Measurements from ENCODE around the gene FERD3L.
"Not testable (repeated sequence)": the region's sequence is repeated elsewhere in the genome, so short reads cannot be mapped to it uniquely, and the experiment has no call there.

Gene FERD3L, protein sequence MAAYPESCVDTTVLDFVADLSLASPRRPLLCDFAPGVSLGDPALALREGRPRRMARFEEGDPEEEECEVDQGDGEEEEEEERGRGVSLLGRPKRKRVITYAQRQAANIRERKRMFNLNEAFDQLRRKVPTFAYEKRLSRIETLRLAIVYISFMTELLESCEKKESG

DNA sequence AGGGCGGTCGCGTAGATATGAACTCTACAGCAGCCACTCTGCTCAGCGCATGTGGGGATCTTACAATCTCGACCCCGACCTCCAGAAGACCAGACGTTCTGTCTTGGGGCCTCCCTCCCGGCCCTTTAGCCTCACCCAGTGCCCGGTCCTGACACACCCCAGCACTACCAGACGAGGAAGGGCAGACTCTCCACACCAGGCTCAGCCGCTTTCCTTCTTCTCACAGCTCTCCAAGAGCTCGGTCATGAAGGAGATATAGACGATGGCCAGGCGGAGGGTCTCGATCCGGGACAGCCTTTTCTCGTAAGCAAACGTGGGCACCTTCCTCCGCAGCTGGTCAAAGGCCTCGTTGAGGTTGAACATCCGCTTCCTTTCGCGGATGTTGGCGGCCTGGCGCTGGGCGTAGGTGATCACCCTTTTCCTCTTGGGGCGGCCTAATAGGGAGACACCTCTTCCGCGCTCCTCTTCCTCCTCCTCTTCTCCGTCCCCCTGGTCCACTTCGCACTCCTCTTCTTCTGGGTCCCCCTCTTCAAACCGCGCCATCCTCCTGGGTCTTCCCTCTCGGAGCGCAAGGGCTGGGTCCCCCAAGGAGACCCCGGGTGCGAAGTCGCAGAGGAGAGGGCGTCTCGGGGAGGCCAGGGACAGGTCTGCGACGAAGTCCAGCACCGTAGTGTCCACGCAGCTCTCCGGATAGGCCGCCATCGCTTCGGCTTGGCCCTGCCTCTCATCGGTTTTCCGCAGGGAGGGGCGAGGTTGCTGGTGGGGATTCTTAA lies at the start of gene FERD3L:
TSS of gene FERD3L (minus strand) at position 761 of the 773 bp plus-strand sequence. CDS start at position 702, 59 bp downstream.
- DNase-seq (ENCODE audit: low read depth): no peak

DNA sequence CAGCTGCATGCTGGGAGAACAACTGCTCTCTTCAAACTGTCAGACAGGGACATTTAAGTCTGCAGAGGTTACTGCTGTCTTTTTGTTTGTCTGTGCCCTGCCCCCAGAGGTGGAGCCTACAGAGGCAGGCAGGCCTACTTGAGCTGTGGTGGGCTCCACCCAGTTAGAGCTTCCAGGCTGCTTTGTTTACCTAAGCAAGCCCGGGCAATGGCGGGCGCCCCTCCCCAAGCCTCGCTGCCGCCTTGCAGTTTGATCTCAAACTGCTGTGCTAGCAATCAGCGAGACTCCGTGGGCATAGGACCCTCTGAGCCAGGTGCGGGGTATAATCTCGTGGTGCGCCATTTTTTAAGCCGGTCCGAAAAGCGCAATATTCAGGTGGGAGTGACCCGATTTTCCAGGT lies 49.2 kb upstream of the FERD3L start:
- not testable (repeated sequence) for DNase-seq (ENCODE audit: low read depth)

DNA sequence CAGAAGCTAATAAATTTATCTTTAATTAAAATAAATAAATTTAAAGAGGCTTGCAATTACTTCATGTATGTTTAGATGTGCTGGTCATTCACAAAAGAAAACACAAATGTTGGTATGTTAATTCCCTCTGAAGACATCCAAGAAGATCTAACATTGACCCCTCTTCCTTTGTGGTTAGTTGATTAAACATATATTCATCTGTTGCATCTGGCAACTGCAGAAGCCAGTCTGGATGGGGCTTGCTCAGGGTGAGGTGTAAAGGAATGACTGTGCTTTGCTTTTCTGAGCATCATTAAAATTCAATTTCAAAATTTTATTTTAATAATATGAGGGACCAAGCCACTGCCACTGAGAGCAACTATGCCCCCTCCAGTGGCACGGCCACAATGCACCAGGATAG lies 36.4 kb upstream of the FERD3L start:
- no peak for DNase-seq (ENCODE audit: low read depth)

DNA sequence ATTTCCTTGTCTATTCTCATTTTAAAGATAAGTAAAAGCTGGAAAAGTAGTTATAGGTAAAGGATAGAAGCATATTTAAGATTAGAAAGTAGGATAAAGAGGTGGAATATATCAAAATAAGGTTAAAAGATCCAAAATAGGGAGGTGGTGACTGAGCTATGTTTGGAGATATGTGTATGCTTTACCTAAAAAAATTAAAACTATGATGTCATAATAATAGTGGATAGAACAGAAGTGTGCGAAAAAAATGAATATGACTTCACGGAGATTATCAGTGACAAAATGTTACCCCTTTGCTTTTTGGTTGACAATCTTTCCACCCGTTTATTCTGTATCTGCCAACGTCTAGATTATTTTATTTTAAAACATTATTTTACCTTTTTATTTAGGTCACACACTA lies 33.4 kb upstream of the FERD3L start:
- no peak for DNase-seq (ENCODE audit: low read depth)

DNA sequence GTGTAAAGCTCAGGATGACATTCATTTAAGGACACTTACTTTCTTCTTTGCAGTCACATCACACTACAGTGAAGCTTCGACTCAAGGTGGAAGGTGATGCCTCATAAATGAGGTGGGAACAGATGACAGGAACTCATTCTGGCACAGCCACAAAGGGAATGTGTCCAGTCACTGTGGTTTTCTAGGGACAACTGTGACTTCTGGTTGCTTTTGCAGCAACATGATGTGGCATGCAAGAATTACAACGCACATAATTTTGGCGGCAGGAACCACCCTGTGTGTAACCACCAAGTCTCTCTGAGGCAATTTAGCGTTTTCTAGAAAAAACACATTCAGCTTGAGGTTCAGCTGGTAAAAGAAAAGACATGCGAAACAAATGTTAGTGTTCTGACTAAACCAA lies 32.0 kb upstream of the FERD3L start:
- no peak for DNase-seq (ENCODE audit: low read depth)

DNA sequence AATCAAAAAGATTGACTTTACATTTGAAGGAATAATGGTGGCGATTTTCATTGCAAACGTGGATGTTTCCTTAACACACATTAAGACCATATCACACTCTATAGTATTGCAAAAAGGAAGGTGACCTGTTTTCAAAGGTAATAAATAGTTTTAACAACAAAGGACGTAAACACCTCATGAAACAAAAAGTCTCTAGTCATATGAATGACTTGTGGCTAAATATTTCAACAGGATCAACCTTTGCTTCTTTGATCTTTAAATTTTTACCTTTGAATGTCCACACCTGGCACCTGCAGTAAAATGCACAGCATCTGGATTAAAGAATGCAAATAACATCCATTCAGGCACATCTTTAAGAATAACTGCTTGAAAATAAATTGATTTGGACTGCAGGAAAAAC lies 30.0 kb upstream of the FERD3L start:
- DNase-seq (ENCODE audit: low read depth): no peak

DNA sequence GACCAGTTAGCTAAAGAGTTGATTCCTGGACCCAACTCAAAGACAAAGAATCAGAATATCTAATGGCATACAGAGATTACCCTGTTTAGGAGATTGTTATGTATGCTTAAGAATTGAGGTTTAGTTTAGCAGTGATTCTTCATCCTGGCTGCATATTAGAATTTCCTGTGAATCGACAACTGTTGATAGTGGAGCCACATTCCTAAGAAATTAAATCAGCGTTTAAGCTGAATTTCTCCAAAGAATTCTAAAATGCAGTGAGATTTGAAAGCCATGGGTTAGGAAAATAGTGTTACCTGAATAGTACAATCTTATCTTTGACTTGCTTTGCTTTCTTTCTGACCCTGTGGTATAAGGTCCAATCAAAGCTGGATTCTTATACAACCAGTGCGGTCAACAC lies 16.4 kb upstream of the FERD3L start:
- no peak for DNase-seq (ENCODE audit: low read depth)

DNA sequence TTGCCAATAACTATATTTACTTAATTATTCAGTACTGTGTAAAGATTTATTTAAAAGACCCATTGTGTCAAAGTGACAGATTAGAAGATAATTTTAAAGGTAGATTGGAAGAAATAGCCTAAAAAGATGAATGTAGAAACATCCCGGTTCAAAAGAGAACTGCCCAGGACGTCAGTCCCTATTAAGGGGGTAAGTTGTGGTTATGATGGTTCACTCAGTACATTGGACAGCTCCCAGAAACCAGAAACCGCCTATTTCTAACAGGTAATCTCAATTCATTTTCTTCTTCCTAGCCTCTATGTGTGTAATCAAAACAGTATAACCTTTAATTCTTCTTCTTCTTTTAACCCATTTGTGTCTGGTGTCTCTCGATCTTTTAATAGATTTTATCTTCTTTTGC lies 1.5 kb upstream of the FERD3L start:
- no peak for DNase-seq (ENCODE audit: low read depth)

DNA sequence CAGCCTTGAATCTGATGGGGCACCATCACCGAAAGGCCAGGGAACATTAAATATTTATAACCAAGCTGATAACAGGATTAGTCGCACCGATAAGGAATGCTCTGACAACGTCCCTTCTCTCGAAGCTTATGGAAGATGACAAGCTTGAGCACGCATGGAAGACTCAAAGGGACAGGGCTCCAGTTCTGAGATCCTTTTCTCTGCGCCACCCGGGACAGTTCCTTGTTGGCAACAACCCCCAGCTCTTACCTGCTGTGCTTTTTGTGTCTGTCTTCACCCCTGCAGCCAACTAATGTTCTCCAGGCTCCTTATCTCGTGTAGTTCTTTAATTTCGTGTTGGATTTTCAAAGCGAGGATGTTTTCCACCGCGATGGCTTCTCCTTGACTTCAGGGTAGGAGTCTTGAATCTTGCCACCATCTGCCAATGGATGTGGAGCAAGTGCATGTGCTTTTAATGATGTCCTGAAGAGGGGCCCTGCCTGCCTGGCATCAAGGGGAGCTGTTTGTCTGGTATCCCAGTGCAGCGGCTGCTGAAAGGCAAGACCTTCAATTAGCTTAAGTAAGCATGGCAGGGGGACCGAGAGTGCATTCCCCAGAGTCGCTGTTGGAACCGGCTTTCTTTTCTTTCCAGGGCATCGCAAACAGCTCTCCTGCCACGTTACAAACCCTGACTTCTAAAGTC lies 354 bp upstream of the FERD3L start:
- DNase-seq (ENCODE audit: low read depth): no peak

DNA sequence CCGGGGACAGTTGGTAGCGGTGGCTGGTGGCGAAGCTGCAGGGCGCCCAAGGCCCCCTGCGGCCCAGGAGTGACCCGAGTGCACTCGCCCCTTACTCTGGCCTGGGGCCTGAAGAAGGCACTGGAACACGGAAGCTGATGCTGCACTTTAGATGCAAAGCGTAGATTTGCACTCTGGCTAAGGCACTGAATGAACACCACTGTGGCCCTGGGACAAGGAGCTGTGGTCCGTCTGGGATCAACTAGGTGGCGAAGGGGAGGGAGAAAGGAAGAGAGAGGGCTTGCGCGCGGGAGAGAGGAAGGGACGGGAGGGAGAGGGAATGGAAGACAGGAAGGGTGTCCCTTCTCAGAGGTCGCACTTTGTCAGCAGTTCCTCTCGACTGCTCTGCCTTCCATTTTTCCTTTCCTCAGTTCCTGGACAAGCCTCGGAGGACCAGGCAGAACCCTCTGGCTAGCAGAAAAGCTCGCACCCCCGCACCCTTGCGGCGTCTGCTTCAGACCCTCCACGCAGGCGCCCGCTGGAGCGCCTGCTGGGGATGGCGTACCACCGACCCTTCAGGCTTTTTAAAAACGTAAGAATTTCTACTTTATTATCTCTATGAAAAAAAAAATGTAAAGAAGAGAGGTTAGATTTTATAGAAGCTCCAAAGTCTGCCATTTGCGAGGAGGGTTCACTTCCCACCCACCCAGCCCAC lies 1.2 kb downstream of the FERD3L start:
- no peak for DNase-seq (ENCODE audit: low read depth)

DNA sequence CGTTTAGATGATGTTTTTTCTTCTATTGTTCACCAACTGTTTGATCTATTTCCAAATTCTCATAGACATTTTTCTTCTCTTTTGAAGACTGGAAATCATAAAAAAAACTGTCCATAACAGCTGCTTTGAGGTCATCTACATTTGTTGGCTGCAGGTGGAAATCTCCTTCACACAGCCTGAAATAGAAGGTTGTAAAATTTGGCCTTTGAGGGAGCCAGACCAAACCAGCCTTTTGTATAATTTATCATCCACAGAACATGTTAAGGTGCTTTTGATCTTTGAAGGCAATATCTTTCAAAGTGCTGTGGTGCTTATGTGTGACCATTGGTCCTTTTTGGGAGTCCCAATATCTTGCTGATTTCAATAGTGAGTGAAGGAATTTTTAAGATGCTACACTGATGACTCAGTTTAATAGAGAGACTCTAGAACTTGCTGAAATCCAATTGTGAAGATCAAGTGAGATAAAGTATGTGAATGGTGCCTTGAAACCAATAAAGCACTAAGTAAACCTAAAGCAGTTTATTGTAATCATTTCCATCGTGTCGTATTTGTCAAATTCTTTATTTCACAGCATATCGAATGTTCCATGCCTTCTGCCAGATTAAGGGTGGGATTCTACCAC lies 5.4 kb downstream of the FERD3L start:
- no peak for DNase-seq (ENCODE audit: low read depth)

DNA sequence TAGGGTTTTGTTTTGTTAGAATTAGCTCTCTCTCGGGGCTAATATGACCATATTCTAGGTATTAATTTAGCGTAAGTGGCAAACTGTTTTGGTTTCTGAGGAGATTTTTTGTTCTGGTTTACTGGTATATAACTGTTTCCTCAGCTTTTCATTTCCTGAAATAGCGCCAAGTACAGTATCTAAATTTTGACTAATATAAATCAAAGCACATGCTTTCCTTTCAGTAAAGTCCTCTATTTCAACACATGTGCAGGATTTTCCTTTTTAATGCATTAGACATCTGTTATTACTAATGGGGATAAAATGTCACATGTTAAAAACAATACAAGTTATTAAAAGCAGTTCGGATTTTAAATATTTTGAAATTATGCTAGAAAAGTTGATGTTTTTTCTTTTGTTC lies 11.3 kb downstream of the FERD3L start:
- DNase-seq (ENCODE audit: low read depth): no peak

DNA sequence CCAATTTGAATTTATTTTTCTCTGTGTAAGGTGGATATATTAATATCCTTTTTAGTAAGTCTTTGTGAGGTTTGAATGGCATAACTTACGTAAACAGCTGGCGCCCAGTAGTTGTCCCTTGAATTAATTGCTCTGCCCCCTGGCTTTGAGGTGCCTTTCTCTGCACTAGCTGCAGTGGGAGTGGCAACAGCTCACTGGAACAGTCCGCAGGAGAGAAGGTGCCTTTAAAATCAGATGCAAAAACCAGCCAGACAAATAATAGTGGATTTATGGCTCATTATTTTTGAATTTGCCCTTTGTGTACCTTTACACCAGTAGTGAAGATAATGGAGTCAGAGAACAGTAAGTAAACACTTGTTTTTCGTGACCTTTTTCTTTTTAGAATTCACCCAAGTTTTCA lies 11.8 kb downstream of the FERD3L start:
- DNase-seq (ENCODE audit: low read depth): no peak

DNA sequence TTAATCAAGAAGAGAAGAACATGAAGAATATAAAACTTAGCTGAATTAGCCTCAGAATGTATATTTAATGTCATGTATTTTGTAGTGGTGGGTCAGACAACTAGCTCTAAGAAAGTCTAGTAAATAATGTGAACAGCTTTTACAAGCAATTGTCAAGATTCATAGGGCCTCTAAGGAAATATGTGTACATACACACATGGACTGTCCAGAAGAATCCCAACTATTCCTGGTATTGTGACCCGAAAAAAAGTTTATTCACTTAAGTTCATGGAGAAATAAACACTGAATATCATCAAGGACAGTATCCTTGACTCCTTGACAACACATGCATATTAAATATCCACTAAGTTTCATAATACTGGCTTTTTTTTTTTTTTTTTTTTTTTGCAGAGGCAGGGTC lies 16.4 kb downstream of the FERD3L start:
- DNase-seq (ENCODE audit: low read depth): no peak

DNA sequence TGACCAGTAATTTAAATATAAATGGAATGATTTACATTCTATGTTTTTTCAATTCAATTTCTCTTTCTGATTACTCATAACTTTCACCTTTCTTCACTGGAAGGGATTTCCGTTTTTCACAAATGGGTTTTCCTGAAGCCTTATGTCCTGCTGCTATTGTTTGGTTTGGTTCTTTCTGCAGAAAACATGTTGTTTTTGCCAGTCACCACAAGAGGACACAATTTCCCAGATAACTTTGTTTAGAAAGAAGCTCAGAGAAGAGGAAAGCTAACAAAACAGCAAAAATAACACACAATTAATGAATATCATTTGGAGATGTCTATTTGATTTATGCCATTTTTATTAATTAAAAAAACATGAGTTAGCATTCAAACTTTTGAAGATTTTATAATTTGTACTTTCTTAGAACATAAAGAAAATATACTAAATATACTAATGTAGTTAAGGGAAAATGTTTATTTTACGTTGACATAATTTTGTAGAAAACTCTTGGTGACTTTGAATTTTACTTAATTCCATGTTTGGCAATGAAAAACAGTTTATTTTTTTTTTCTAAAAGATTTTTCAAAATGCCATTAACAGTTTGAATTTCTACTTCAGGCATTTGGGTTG lies 23.1 kb downstream of the FERD3L start:
- DNase-seq (ENCODE audit: low read depth): no peak

DNA sequence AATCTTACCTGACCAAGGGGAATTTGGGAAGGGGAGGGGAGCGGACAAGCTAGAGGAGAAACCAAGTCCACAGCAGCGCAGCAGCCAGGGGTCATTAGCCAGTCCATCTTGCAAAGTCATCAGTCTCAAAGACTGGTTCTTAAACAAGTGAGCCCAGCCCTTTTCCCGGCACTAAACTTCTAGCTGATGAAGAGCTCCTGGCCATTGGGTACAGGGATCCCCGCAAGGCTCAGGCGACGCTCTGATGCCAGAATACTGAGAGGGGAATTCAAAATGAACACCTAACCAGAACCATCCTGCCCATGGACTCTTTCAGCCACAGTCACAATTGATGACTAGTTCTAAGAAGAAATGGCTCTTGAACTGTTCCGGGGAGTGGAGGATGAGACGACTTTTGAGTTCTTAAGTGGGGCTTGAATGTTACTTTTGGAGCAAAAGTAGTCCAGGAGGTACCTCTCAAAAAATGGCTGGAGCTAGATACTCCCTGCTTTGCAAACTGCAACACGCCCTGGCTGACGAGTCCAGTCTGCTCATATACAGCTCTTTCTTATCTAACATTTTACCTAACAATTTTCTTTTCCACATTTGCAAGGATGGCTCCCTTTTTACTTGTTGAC lies 25.2 kb downstream of the FERD3L start:
- no peak for DNase-seq (ENCODE audit: low read depth)

DNA sequence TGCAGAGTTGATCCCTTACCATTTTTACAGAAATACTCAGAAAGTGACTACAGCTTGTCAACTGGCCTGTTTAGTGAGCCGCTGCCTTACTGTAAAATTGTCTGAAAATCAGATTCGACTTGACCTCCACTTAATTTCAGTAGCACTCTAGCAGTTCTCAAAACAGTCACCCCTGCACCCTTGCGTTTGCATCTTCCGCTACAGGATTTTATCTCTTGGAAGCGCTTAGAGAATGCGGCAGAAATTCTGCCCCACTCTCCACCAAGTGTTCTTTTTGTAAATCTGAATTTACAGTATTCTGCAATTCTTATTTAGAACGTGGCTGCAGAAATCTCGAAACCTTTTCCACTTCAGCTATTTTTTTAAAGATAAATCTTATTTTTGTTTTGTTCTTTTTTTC lies 25.8 kb downstream of the FERD3L start:
- DNase-seq (ENCODE audit: low read depth): no peak

DNA sequence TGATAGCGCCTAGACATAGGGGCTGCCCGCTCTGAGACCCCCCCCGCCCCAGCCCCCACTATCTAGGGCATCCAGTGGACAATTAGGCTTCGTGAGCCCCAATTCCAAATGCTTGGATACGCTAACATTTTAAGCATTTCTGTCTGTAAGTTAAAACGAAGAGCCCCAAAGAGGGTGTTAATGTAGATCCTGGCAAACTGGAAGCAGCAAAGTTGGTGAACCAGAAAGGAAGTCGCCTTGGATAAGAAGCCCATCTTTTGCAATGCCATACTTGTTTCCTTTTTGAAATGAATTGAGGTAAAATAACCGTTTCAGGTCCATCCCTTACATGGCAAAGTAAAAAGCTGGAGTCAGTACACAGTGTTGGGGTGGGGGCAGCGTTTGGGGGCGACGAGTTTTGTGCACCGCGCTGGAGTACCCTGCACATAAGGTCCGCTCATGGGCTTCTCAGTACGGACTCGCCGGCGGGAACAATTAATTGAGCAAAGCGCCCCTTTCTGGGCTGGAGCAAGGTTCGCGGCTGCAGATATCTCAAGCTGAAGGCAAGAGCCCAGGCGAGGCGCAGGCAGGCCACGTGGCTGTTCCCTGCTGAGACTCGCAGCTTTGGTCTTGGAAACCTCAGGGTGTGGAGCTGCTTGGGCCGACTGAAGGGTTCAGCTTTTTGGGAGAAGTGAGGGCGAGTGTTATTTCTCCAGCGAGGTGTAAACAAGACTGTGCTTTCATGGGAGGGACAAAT lies 26.4 kb downstream of the FERD3L start:
- DNase-seq (ENCODE audit: low read depth): no peak

DNA sequence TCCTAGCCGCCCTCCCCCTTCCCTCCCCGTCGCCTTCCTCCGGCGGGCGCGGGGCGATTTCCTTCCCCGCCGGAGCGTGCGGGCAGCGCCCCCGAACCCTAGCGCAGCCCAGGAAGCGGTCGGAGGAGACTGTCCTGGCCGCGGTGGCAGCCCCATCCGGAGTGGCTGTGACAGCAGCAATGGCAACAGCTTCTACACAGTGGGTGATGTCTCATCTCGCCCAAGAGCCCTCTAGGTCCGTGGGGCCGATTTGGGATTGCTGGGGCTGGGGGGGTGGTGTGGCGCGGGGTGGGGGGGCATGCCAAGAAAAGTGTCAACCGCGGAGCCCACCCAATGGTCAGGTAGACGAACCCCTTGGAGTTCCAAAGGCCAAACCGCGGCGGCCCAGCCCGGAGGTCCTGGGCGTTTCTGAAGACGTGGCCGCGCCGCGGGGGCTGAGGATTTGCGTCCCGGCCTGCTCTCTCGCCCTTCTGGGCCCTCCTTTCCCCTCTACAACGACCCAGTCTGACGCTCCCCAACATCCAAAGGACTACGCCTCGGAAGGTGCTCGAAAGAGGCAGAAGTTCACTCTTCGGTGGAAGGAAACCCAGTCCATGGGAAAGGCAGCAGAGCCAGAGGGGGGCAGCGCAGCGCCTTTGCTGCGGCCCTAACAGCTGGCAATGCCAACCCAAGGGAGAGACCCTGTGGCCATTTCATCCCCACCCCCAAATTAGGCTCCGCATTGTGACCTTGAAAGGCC lies 27.2 kb downstream of the FERD3L start:
- DNase-seq (ENCODE audit: low read depth): no peak

All from fibroblast of the conjunctiva (primary cell).